Liver (tissue), 9 donors: ENCODE results near the gene USP11. TPM values are rescaled to one million over a fixed set of nuclear protein-coding genes. Genes with fewer than 3 reads are reported as not detected.

Experiments
- DNase-seq: peaks from one replicate; pipeline ENCODE4 v3.0.0-alpha.2; 2017; ENCODE audit warnings: low spot score
- H3K27ac ChIP-seq, 2 donors: one replicate each; pipeline ENCODE4 v1.7.0; 2013; ENCODE audit warnings: inconsistent platforms in 2 of 2, low read length in 2 of 2, control low read depth in 1 of 2, low read depth in 1 of 2, mild to moderate bottlenecking in 1 of 2
- H3K27me3 ChIP-seq, 4 donors: one replicate each; pipeline versions ENCODE4 v1.6.1 to v1.7.0; 2013; ENCODE audit warnings: low read length in 3 of 4, inconsistent platforms in 1 of 4, mild to moderate bottlenecking in 1 of 4, moderate library complexity in 1 of 4; ENCODE audit not compliant: control insufficient read depth in 4 of 4, insufficient read depth in 4 of 4
- H3K36me3 ChIP-seq, 4 donors: one replicate each; pipeline versions ENCODE4 v1.6.1 to v1.7.0; 2013; ENCODE audit warnings: low read length in 3 of 4, mild to moderate bottlenecking in 3 of 4, low read depth in 1 of 4, moderate library complexity in 1 of 4; ENCODE audit not compliant: control insufficient read depth in 4 of 4, insufficient read depth in 3 of 4
- H3K4me1 ChIP-seq, 4 donors: one replicate each; pipeline versions ENCODE4 v1.6.1 to v1.7.0; 2013; ENCODE audit warnings: low read length in 3 of 4, mild to moderate bottlenecking in 3 of 4, moderate library complexity in 1 of 4; ENCODE audit not compliant: control insufficient read depth in 4 of 4, insufficient read depth in 4 of 4
- H3K4me3 ChIP-seq, 3 donors: one replicate each; pipeline versions ENCODE4 v1.6.1 to v1.7.0; 2013; ENCODE audit warnings: low read length in 3 of 3, control low read depth in 1 of 3, low read depth in 1 of 3, mild to moderate bottlenecking in 1 of 3
- H3K9ac ChIP-seq, 2 donors: one replicate each; pipeline ENCODE4 v1.7.0; 2013; ENCODE audit warnings: low read length in 2 of 2, mild to moderate bottlenecking in 2 of 2, moderate library complexity in 2 of 2, control low read depth in 1 of 2, low read depth in 1 of 2
- H3K9me3 ChIP-seq, 4 donors: one replicate each; pipeline versions ENCODE4 v1.6.1 to v1.7.0; 2013; ENCODE audit warnings: low read length in 3 of 4; ENCODE audit not compliant: control insufficient read depth in 4 of 4
- EGR1 ChIP-seq, 2 donors: IDR thresholded peaks; 2 replicates each; pipeline ENCODE4 v1.6.1; 2016 to 2018; ENCODE audit warnings: antibody characterized with exemption in 2 of 2, low read depth in 2 of 2
- FOXA1 ChIP-seq: IDR thresholded peaks from 2 replicates; pipeline ENCODE4 v1.6.1; 2016; ENCODE audit warnings: antibody characterized with exemption
- FOXA2 ChIP-seq: IDR thresholded peaks from 2 replicates; pipeline ENCODE4 v1.6.1; 2016; ENCODE audit warnings: antibody characterized with exemption
- GABPA ChIP-seq, 2 donors: IDR thresholded peaks in 1 of 2; conservative IDR thresholded peaks in 1 of 2; 2 replicates each; pipeline ENCODE4 v1.6.1; 2016; ENCODE audit warnings: antibody characterized with exemption in 2 of 2, mild to moderate bottlenecking in 1 of 2, moderate library complexity in 1 of 2
- HNF4A ChIP-seq, 2 donors: conservative IDR thresholded peaks; 2 replicates each; pipeline ENCODE4 v1.6.1; 2016; ENCODE audit warnings: antibody characterized with exemption in 2 of 2, mild to moderate bottlenecking in 2 of 2
- HNF4G ChIP-seq: IDR thresholded peaks from 2 replicates; pipeline ENCODE4 v1.6.1; 2016; ENCODE audit warnings: antibody characterized with exemption
- JUND ChIP-seq, 2 donors: IDR thresholded peaks; 2 replicates each; pipeline ENCODE4 v1.6.1; 2016; ENCODE audit warnings: antibody characterized with exemption in 2 of 2
- MAX ChIP-seq: IDR thresholded peaks from 2 replicates; pipeline ENCODE4 v1.6.1; 2016; ENCODE audit warnings: antibody characterized with exemption
- NR2F2 ChIP-seq: IDR thresholded peaks from 2 replicates; pipeline ENCODE4 v1.6.1; 2016; ENCODE audit warnings: antibody characterized with exemption
- RAD21 ChIP-seq, 2 donors: IDR thresholded peaks; 2 replicates each; pipeline ENCODE4 v1.6.1; 2016; ENCODE audit warnings: antibody characterized with exemption in 2 of 2, mild to moderate bottlenecking in 2 of 2
- REST ChIP-seq: IDR thresholded peaks from 2 replicates; pipeline ENCODE4 v1.6.1; 2016; ENCODE audit warnings: antibody characterized with exemption, mild to moderate bottlenecking
- RXRA ChIP-seq, 2 donors: IDR thresholded peaks; 2 replicates each; pipeline ENCODE4 v1.6.1; 2017 to 2018; ENCODE audit warnings: antibody characterized with exemption in 2 of 2, mild to moderate bottlenecking in 1 of 2
- SP1 ChIP-seq: IDR thresholded peaks from 2 replicates; pipeline ENCODE4 v1.6.1; 2018; ENCODE audit warnings: antibody characterized with exemption, mild to moderate bottlenecking
- TAF1 ChIP-seq: conservative IDR thresholded peaks from 2 replicates; pipeline ENCODE4 v1.6.1; 2016; ENCODE audit warnings: antibody characterized with exemption, mild to moderate bottlenecking
- YY1 ChIP-seq: IDR thresholded peaks from 2 replicates; pipeline ENCODE4 v1.6.1; 2016; ENCODE audit warnings: antibody characterized with exemption, mild to moderate bottlenecking
- WGBS: extraction: QIAGEN DNeasy Blood & Tissue Kit; methylation state at CpG from one replicate; pipeline ENCODE4 v1.1.7; 2013; 5-methylcytosine and 5-hydroxymethylcytosine counted together
- polyA plus RNA-seq, 2 donors: library from polyadenylated mRNA; stranded (reverse) in 1 of 2; unstranded in 1 of 2; fragments of 200-250 nt in 1 of 2; fragments of >200 nt in 1 of 2; fragmentation: Nextera tagmentation in 1 of 2; extraction: Ambion mirVana in 1 of 2; gene quantifications; one replicate each; pipeline versions ENCODE4 v1.2.1 to v1.2.3, GENCODE V29; 2013 to 2015
- total RNA-seq, 2 donors: library from RNA; depleted of rRNA; stranded (reverse); fragments of >200 nt; gene quantifications; one replicate each; pipeline ENCODE4 v1.2.3, GENCODE V29; 2014
- TF ChIP-seq, protein P1 (sequence below): fragments of 150-350 bp; IDR thresholded peaks from 2 replicates; pipeline ENCODE4 v1.5.1; 2017; ENCODE audit warnings: improper control_type of control experiment, low read depth, low read length; ENCODE audit not compliant: missing input control
- donor health status: healthy.
- donor health status: healthy.
- donor health status: healthy.
- donor health status: healthy.
- donor health status: healthy.

USP11 gene
- total and polyA plus RNA-seq, 4 donors: 9.6 to 24.3 (median 11.1) TPM

- Histone ChIP-seq H3K36me3 (peaks cover 7 to 32% (median 14%) of the 10 kb centered on the region in 4 donors), H3K4me1 (peaks cover 2 to 45% (median 26%) of the 10 kb centered on the region in 4 donors), H3K4me3 (peak within 1 kb of the TSS; percentile 73 to 87 (median 83)), H3K27ac (peak within 1 kb of the TSS; percentile 95 to 99), H3K9me3 (no peaks in the 10 kb centered on the region), H3K27me3 (no peaks in the 10 kb centered on the region), H3K9ac (peak within 1 kb of the TSS; percentile 75 to 88)
- TF ChIP-seq YY1: peak; percentile 80
- no peak for TF ChIP-seq TAF1
- TF ChIP-seq REST: no peak
- peak; percentile 15 for TF ChIP-seq MAX
- under 1% methylated on average over 61 of the region's 61 CpGs for WGBS
- DNase-seq: peak; percentile 73
These were observed 14.4 kb upstream of the USP11 start, which contains the start of gene CDK16 for GRCh38 chrX:47218280-47218919. Gene CDK16 (plus strand): TSS chrX:47218681. CDS start chrX:47223558, 4,877 bp downstream.

GRCh38 chrX:47218920-47219815 lies 13.6 kb upstream of the USP11 start:
- under 1% methylated on average over 60 of the region's 60 CpGs for WGBS
- Histone ChIP-seq H3K27ac (peak overlapping the region; percentile 95 to 99), H3K9me3 (no peaks in the 10 kb centered on the region), H3K9ac (peak overlapping the region; percentile 36 to 68), H3K36me3 (peaks cover 8 to 34% (median 13%) of the 10 kb centered on the region in 4 donors), H3K27me3 (no peaks in the 10 kb centered on the region), H3K4me1 (peaks cover 2 to 45% (median 26%) of the 10 kb centered on the region in 4 donors), H3K4me3 (peak overlapping the region; percentile 73 to 87 (median 83))
- TF ChIP-seq FOXA2 (no peak), NR2F2 (peak; percentile 15), RXRA (IDR thresholded peaks at IDR 0.05) (peak; percentile 43 to 56)
- peak; percentile 62 for DNase-seq

- Histone ChIP-seq H3K9ac (no peak overlapping the region), H3K4me1 (peaks cover 2 to 39% (median 25%) of the 10 kb centered on the region in 4 donors), H3K9me3 (no peaks in the 10 kb centered on the region), H3K36me3 (peaks cover 7 to 38% (median 24%) of the 10 kb centered on the region in 4 donors), H3K4me3 (no peak overlapping the region), H3K27me3 (no peaks in the 10 kb centered on the region), H3K27ac (no peak overlapping the region)
- no peak for DNase-seq
- 67% methylated on average over 4 of the region's 4 CpGs for WGBS
- TF ChIP-seq TAF1: no peak
- no peak for TF ChIP-seq RAD21 (IDR thresholded peaks at IDR 0.05)
- no peak for TF ChIP-seq EGR1 (IDR thresholded peaks at IDR 0.05; ENCODE audit: low read depth in 2 of 2)
- TF ChIP-seq FOXA1: no peak
- no peak for TF ChIP-seq HNF4A (conservative IDR thresholded peaks at IDR 0.05)
- no peak for TF ChIP-seq RXRA (IDR thresholded peaks at IDR 0.05)
- no peak for TF ChIP-seq FOXA2
- TF ChIP-seq, protein P1, sequence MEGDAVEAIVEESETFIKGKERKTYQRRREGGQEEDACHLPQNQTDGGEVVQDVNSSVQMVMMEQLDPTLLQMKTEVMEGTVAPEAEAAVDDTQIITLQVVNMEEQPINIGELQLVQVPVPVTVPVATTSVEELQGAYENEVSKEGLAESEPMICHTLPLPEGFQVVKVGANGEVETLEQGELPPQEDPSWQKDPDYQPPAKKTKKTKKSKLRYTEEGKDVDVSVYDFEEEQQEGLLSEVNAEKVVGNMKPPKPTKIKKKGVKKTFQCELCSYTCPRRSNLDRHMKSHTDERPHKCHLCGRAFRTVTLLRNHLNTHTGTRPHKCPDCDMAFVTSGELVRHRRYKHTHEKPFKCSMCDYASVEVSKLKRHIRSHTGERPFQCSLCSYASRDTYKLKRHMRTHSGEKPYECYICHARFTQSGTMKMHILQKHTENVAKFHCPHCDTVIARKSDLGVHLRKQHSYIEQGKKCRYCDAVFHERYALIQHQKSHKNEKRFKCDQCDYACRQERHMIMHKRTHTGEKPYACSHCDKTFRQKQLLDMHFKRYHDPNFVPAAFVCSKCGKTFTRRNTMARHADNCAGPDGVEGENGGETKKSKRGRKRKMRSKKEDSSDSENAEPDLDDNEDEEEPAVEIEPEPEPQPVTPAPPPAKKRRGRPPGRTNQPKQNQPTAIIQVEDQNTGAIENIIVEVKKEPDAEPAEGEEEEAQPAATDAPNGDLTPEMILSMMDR: no peak
- TF ChIP-seq REST: no peak
- no peak for TF ChIP-seq YY1
- TF ChIP-seq HNF4G: no peak
- no peak for TF ChIP-seq SP1
- no peak for TF ChIP-seq NR2F2
- no peak for TF ChIP-seq GABPA (IDR thresholded peaks at IDR 0.05 in 1 of 2, conservative IDR thresholded peaks at IDR 0.05 in 1 of 2)
- TF ChIP-seq JUND (IDR thresholded peaks at IDR 0.05): no peak
These were observed 11.1 kb upstream of the USP11 start for GRCh38 chrX:47221756-47222155.
